Mononuclear cell (primary cell): ENCODE data around the gene RASAL1. TPM values are rescaled to one million over a fixed set of nuclear protein-coding genes. Genes with fewer than 3 reads are reported as not detected.

Experiments used
- H3K27me3 ChIP-seq: 2 replicates; pipeline ENCODE4 v1.6.0; 2011; ENCODE audit warnings: low read length, control low read depth; ENCODE audit not compliant: insufficient read depth
- H3K4me1 ChIP-seq: 2 replicates; pipeline ENCODE4 v1.5.1; 2011; ENCODE audit warnings: mild to moderate bottlenecking, low read length, control low read depth; ENCODE audit not compliant: insufficient read depth
- H3K4me3 ChIP-seq: 2 replicates; pipeline ENCODE4 v1.5.1; 2011; ENCODE audit warnings: mild to moderate bottlenecking, low read length, moderate library complexity
- H3K9me3 ChIP-seq: 2 replicates; pipeline ENCODE4 v1.5.1; 2011; ENCODE audit warnings: low read depth, mild to moderate bottlenecking, control low read depth, low read length
- total RNA-seq: library from RNA; depleted of rRNA; stranded (reverse); fragments of >200 nt; gene quantifications from one replicate; pipeline ENCODE4 v1.2.3, GENCODE V29; 2012

Gene RASAL1
- total RNA-seq, 1 donor, result 0.10 TPM

DNA sequence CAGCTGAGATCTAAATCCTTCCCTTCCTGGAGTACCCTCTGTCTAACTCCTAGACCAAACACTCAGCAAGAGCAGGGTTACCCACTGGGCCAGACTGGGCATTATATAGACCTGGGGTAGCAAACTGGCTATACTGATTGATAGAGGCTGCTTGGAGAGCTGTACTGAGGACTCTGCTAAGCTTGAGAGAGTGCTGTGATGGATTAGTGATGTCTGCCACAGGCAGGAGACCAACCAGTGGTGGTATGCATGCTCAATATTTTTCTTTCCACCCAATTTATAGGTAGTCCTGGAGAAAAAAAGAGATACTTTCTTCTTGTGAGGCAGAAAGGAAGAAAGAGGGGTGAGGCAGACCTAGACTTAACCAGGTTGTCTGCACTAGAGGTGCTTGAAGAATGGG is 45.7 kb downstream of the RASAL1 start:
- Histone ChIP-seq H3K4me3 (no peak overlapping the region), H3K4me1 (peaks cover 78% of the 10 kb centered on the region)

DNA sequence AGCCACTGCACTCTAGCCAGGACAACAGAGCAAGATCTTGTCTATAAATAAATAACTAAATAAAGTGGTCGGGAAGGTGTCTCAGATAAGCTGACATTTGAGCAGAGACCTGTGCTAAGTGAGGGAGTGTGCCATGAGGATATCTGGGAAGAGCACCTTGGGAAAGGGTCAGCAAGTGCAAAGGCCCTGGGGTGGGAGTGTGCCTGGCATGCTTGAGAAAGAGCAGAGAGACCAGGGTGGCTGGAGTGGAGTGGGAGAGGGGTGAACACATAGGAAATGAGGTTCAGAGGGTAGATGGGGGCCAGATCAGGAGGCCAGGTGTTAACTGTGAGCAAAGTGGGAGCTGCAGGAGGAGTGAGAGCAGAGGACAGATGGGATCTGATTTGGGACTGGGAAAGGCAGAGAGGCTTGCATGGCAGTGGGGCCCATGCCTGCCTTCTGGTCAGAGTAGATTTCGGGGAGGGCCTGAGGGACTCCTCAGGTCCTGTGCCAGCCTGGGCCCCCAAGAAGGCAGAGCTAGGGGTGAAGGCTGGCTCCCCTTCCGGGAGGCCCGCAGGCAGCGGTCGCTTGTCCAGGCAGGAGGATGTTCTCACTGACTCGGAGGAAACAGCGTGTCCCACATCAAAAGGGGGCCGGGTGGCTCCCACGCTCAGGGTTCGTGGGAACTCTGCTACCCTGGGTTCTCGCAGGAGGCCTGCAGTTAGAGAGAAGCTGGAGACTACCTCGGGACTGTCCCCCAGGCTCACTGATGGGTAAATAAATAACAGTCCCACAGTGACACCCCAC is 46.4 kb downstream of the RASAL1 start:
- peaks cover 81% of the 10 kb centered on the region for H3K4me1 ChIP-seq
- peaks cover 2% of the 10 kb centered on the region for H3K27me3 ChIP-seq
- H3K4me3 ChIP-seq, result no peak overlapping the region
- no peaks in the 10 kb centered on the region for H3K9me3 ChIP-seq

More for the DNA sequence above, 45.7 kb downstream of the RASAL1 start:
- H3K27me3 ChIP-seq, result peaks cover 2% of the 10 kb centered on the region
- no peaks in the 10 kb centered on the region for H3K9me3 ChIP-seq

DNA sequence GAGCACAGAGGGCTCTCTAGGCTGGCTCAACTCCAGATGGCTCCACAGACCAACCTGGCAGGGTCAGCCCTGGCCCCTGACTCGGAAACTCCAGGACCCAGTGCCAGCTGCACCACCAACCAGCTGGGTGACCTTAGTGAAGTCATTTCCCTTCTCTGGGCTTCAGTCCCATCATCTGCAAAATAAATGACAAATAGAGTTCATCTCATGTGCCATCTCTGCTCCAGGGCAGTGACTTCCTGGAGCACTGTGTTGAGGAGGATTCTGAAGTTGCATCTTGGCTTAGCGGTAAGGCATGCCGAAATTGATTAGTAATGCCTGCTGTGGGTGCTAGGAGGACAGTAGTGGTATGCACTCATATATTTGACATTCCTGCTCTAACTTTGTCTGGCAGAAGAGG is 47.5 kb downstream of the RASAL1 start:
- Histone ChIP-seq H3K4me1 (peaks cover 86% of the 10 kb centered on the region), H3K4me3 (no peak overlapping the region), H3K9me3 (no peaks in the 10 kb centered on the region), H3K27me3 (peaks cover 2% of the 10 kb centered on the region)

DNA sequence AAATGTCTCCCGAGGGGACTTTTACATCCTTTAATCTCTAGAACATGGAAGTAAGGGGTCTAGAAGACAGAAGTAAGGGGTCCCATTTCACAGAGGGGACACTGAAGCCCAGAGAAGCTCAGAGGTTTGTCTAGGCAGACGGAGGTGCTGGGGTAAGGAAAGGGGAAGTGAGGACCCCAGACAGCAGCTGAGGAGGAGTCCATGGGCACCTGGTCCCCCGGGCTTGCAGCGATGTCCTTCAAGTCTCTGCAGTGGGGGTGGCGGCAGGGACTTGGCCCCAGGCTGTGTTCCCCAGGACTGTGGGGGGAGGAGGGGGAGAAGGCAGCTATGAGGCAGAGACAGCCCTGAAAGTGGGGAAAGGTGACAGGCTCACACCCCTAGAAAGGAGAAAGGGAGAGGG is 48.4 kb downstream of the RASAL1 start:
- H3K4me3 ChIP-seq, result no peak overlapping the region
- H3K9me3 ChIP-seq, result no peaks in the 10 kb centered on the region
- peaks cover 78% of the 10 kb centered on the region for H3K4me1 ChIP-seq
- H3K27me3 ChIP-seq, result peaks cover under 1% of the 10 kb centered on the region

DNA sequence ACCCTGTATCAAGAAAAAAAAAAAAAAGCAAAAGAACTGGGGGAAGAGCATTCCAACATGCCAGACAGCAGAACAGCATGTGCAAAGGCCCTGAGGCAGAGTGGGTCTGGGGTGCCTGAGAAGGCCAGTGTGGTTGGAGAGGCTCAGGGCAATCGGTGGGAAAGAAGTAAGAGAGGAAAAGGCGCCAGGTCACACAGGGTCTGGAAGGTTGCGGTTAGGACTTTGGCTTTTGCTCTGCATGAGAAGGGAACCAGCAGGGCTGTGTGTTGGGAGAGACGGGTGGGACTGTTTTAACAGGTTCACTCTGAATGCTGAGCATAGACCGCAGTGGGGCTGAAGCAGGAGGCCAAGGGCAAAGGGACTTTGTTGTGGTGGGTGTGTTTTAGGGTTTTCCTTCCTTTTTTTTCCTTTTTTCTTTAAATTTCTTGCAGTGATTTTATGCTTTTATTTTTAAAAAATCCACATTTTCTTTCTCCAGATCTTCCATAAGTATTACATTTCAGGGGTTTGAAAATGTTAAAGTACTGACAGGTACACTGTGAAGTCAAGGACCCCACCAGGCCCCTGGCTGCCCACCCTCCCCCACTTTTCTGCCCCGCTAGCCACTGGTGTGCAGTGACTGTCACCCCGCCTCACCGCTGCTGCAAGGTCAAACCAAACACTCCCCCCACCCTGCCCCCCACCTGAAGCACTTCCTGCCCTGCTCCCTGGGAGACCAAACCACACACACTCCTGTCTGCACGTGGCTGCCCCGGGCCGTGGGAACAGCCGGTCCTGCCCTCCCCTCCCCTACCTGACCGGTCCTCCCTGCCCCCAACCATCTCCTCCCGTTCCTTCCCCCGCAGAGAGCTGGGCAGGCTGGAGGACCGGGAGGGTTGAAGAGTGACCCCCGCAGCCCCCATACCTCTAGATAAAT is 49.1 kb downstream of the RASAL1 start:
- no peak overlapping the region for H3K4me3 ChIP-seq
- no peaks in the 10 kb centered on the region for H3K9me3 ChIP-seq
- no peaks in the 10 kb centered on the region for H3K27me3 ChIP-seq
- peaks cover 71% of the 10 kb centered on the region for H3K4me1 ChIP-seq

DNA sequence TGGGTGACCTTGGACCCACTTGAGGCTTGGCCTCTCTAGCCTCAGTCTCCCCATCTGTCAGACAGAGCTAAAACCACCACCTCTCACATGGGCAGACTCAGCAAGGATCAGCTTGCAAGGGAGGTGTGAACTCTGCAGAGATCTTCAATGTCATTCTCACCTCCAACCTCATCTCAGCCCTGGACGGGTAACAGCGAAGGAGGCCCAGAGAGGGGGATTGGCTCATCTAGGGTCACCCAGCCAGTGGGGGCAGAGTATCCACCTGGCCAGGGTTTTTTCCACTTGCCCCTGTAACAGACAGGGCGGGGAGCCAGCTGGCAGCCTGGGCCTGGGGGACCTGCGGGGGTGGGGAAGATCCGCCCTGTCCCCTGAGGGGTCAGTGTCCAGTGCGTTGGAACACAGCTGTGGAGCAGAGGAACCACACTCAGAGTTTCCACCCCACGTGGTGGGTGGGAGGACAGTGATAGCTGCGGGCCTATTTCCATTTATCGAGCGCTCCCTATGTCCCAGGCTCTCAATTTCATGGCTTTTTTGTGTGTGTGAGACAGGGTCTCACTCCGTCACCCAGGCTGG is 51.6 kb downstream of the RASAL1 start:
- H3K4me1 ChIP-seq, result peaks cover 50% of the 10 kb centered on the region
- H3K4me3 ChIP-seq, result no peak overlapping the region
- H3K9me3 ChIP-seq, result no peaks in the 10 kb centered on the region
- H3K27me3 ChIP-seq, result no peaks in the 10 kb centered on the region

DNA sequence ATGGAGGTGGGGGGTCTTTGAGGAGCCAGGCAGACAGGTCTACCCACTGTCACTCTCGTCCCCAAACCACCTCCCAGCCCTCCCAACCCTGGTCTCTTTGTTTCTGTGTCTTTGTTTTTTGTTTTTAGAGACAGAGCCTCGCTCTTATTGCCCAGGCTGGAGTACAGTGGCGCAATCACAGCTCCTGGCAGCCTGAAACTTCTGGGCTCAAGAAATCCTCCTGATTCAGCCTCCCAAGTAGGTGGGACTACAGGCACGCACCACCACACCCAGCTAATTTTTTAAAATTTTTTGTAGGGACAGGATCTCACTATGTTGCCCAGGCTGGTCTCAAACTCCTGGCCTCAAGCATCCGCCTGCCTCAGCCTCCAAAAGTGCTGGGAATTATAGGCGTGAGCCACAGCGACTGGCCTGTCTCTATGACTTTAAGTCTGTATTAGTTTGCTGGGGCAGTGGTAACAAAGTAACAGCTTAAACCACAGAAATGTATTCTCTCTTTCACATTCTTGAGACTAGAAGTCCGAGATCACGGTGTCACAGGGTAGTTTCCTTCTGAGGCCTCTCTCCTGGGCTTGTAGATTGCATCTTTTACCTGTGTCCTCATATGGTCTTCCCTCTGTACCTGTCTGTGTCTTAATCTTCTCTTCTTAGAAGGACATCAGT is 52.9 kb downstream of the RASAL1 start:
- peaks cover 2% of the 10 kb centered on the region for H3K27me3 ChIP-seq
- H3K4me1 ChIP-seq, result peaks cover 44% of the 10 kb centered on the region
- no peak overlapping the region for H3K4me3 ChIP-seq
- no peaks in the 10 kb centered on the region for H3K9me3 ChIP-seq

DNA sequence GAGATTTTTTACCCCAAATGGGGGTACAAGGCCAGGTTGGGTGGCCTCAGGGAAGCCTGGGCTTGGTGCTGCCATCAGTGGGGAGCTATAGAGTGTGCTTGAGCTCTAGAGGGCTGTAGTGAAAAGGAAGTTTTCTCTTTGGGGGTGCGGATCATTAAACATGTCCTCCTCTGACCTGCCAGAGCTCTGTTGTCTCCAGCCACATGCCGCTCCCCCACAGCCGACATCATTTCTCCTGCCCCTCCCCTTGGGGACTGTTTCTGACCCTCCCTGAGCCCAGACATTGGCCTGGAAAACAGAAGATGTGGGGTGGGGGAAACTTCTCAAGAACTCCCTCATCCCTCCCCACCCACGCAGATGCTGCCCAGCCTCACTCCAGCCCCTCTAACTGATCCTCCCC is 53.7 kb downstream of the RASAL1 start:
- no peaks in the 10 kb centered on the region for H3K9me3 ChIP-seq
- no peak overlapping the region for H3K4me3 ChIP-seq
- peaks cover 36% of the 10 kb centered on the region for H3K4me1 ChIP-seq
- H3K27me3 ChIP-seq, result peaks cover 2% of the 10 kb centered on the region

DNA sequence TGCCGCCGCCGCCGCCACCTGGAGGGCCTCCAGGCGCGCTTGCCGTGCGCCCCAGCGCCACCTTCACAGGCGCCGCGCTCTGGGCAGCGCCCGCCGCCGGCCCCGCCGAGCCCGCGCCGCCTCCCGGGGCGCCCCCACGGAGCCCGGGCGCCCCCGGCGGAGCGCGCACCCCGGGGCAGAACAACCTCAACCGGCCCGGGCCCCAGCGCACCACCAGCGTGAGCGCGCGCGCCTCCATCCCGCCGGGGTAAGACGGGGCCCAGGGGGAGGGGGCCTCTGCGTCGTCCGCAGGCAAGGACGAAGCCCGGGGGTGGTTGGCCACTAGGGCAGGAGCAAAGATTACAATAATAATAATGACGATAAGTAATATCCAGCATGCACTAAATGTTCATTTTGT is 57.7 kb downstream of the RASAL1 start:
- Histone ChIP-seq H3K4me3 (no peak overlapping the region), H3K9me3 (no peaks in the 10 kb centered on the region), H3K27me3 (peaks cover 2% of the 10 kb centered on the region), H3K4me1 (peaks cover 32% of the 10 kb centered on the region)

DNA sequence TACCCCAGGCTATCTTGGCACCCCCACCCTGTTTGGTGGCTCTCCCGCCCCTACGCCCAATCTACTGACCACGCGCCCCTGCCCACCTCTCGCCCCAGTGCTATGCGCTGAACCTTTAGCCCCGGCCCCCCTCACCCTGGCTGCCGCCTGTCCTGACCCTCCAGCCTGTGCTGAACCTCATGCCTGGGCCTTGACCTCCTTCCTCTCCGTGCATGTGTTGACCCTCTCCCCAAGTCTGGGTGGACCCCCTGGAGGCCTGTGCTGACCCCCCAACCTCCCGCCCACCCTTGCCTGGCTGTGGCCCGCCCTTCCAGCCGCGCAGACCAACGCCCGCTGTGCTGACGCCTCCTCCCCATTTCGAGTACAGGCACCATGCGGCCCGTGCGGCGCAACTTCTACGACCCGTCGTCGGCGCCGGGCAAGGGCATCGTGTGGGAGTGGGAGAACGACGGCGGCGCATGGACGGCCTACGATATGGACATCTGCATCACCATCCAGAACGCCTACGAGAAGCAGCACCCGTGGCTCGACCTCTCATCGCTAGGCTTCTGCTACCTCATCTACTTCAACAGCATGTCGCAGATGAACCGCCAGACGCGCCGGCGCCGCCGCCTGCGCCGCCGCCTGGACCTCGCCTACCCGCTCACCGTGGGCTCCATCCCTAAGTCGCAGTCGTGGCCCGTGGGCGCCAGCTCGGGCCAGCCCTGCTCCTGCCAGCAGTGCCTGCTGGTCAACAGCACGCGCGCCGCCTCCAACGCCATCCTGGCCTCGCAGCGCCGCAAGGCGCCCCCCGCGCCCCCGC is 58.3 kb downstream of the RASAL1 start:
- H3K9me3 ChIP-seq, result no peaks in the 10 kb centered on the region
- peaks cover 32% of the 10 kb centered on the region for H3K4me1 ChIP-seq
- H3K4me3 ChIP-seq, result no peak overlapping the region
- peaks cover 2% of the 10 kb centered on the region for H3K27me3 ChIP-seq

DNA sequence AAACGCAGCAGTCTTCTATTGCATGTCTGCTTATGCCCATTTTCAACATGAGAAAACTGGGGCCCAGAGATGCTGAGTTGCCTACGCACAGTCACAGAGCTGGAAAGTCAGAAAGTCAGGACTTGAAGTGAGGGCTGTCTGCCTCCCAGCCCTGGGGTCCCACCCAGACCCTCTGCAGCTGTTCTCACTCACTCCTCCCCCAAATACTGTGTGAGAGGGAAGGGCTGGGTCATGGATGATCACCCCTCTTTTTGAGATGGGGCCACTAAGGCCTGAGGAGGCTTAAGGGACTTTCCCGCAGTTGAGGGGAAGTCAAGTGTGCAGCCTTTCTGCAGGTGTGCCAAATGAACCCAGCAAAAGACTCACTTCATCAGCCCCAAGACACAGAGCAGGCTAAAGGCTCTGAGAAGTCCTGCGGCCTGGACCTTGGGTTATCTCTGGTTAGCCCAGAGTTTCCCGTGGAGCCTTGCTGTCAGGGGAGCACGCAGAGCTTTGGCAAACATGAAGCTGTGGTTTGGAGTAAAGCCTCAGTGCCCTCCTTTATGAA is 60.4 kb downstream of the RASAL1 start:
- H3K4me1 ChIP-seq, result peaks cover 38% of the 10 kb centered on the region
- no peaks in the 10 kb centered on the region for H3K9me3 ChIP-seq
- H3K4me3 ChIP-seq, result no peak overlapping the region
- H3K27me3 ChIP-seq, result peaks cover 2% of the 10 kb centered on the region

DNA sequence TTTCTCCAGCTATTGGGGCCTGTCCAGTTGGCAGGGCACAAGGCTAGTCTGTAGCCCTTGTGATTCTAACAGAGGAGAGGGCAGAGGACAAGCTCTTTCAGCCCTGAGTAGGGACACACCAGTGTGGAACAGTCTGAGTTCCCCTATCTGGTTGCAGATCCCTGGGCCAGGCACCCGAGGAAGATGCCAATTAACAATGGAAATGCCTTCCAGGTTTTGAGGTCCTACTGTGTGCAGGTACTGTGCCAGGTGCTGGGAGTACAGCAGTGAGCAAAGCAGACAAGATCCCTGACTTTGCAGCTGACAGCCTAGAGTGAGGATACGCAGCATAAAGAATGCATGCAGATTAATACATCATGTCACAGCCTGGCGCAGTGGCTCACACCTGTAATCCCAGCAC is 62.0 kb downstream of the RASAL1 start:
- Histone ChIP-seq H3K9me3 (no peaks in the 10 kb centered on the region), H3K4me1 (peaks cover 42% of the 10 kb centered on the region), H3K4me3 (no peak overlapping the region), H3K27me3 (peaks cover 2% of the 10 kb centered on the region)

DNA sequence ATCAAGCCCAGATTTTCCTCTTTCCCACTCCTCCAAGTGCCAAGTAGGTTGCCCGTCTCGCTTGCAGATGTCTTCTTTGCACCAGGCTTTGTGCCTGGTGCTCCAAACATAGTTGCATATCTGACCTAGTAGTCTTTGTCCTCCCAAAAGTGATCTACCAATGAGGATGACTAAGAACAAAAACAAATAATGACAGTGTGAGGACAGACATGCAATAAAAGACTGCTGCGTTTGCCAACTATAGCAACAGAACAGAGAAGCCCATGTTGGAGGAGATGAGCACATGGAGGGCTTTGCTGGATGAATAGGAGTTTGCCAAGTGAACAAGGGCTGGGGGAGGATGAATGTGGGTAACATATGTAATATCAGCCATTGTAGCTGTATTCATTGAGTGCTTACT is 63.4 kb downstream of the RASAL1 start:
- Histone ChIP-seq H3K27me3 (no peaks in the 10 kb centered on the region), H3K4me3 (no peak overlapping the region), H3K9me3 (no peaks in the 10 kb centered on the region), H3K4me1 (peaks cover 40% of the 10 kb centered on the region)
